ENCODE measurements around the gene MERTK.
"Not testable (repeated sequence)": the region's sequence is repeated elsewhere in the genome, so short reads cannot be mapped to it uniquely, and the experiment has no call there.

- TF ChIP-seq CTCF (IDR thresholded peaks at IDR 0.05; ENCODE audit: low read depth, low read length, poor library complexity, severe bottlenecking); EZH2phosphoT487 (IDR thresholded peaks at IDR 0.05; ENCODE audit: borderline replicate concordance, low read length): not testable (repeated sequence)
Observed at GRCh38 chr2:111872806-111873205, 25.6 kb upstream of the MERTK start.

Measured in DOHH2 (cell line).